Astrocyte of the spinal cord (primary cell): ENCODE results near the gene WFIKKN1.
"Not testable (repeated sequence)": the region's sequence is repeated elsewhere in the genome, so short reads cannot be mapped to it uniquely, and the experiment has no call there.

Source experiments
- DNase-seq: peaks from one replicate; pipeline ENCODE4 v3.0.0; 2011; ENCODE audit warnings: low read depth, low spot score
- H3K4me3 ChIP-seq: 2 replicates; pipeline ENCODE4 v1.5.1; 2011; ENCODE audit warnings: low read depth, mild to moderate bottlenecking, low read length, moderate library complexity
- in situ Hi-C: cut with HindIII; loops from 2 replicates; pipeline ENCODE4 v1.10.0; 2017; ENCODE audit warnings: low sequenced_read_pairs
- TF ChIP-seq, protein P1 (sequence below): IDR thresholded peaks from 2 replicates; pipeline ENCODE4 v1.5.1; 2012; ENCODE audit warnings: low read depth, mild to moderate bottlenecking, low read length, inconsistent platforms

The WFIKKN1 gene

DNA sequence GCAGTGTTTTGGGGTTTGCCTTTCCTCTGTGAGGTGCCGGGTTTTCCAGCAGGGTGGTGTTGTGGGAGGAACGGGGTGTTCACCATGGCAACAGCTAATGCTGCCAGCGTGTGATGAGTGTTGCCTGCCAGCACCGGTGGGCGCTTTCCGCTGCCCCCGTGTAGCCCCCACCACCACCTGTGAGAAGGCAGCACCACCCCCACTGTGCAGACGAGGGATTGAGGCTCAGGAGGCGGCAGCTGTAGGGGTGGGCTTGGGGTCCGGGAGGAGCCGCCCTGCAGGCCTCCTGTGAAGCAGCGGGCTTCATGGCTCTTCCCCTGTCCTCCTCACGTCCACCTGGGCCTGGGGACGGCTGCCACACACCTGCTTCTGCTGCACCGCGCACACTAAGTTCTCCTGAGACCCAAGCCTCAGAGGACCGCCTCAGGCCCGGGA is 35.7 kb upstream of the WFIKKN1 start:
- DNase-seq: no peak
- TF ChIP-seq, protein P1, sequence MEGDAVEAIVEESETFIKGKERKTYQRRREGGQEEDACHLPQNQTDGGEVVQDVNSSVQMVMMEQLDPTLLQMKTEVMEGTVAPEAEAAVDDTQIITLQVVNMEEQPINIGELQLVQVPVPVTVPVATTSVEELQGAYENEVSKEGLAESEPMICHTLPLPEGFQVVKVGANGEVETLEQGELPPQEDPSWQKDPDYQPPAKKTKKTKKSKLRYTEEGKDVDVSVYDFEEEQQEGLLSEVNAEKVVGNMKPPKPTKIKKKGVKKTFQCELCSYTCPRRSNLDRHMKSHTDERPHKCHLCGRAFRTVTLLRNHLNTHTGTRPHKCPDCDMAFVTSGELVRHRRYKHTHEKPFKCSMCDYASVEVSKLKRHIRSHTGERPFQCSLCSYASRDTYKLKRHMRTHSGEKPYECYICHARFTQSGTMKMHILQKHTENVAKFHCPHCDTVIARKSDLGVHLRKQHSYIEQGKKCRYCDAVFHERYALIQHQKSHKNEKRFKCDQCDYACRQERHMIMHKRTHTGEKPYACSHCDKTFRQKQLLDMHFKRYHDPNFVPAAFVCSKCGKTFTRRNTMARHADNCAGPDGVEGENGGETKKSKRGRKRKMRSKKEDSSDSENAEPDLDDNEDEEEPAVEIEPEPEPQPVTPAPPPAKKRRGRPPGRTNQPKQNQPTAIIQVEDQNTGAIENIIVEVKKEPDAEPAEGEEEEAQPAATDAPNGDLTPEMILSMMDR: no peak
- in situ Hi-C loops: no loop called here
- H3K4me3 ChIP-seq: no peak overlapping the region

DNA sequence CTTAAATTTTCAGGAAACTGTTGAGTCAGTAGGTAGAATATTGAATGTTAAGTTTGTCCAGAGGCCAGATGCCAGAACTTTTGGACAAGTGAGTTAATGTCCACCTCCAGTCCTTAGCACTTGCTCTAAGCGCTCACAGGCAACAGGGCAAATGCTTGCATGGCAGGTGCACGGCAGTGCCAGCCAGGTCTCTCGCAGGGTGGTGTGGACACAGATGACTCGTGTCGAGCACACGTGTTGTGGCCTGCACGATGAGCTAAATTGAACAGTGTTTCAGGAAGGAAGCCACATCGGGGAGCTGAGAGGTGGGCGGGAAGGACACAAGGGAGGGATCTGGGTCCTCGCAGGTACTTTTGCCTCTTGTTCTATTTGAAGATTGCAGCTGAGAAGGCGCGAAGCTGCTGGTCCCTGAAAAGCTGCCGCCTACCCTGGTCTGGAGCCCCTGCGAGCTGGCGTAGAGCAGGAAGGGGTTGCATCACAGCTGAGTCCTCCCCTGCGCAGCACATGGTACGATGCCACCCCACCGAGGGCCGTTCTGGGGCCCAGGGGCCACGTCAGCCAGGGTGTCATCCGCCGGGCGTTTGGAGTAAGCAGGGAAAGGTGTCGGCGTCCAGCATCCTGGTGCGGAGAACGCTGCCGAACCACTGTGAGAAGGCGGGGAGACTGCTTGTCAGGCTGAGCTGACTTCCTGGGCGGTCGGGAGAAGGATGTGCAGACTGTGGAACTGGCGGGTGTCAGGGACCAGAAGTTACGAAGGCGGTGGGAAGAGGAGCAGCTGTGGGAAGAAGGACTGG is 34.6 kb upstream of the WFIKKN1 start:
- TF ChIP-seq, protein P1: no peak
- DNase-seq: no peak
- in situ Hi-C loops: no loop called here
- no peak overlapping the region for H3K4me3 ChIP-seq

GRCh38 chr16:596736-597060 is 34.1 kb upstream of the WFIKKN1 start:
- in situ Hi-C loops: no loop called here
- DNase-seq: no peak
- no peak overlapping the region for H3K4me3 ChIP-seq
- TF ChIP-seq, protein P1: no peak

GRCh38 chr16:597655-598054 is 33.1 kb upstream of the WFIKKN1 start:
- DNase-seq, H3K4me3 ChIP-seq, in situ Hi-C loops: not testable (repeated sequence)

DNA sequence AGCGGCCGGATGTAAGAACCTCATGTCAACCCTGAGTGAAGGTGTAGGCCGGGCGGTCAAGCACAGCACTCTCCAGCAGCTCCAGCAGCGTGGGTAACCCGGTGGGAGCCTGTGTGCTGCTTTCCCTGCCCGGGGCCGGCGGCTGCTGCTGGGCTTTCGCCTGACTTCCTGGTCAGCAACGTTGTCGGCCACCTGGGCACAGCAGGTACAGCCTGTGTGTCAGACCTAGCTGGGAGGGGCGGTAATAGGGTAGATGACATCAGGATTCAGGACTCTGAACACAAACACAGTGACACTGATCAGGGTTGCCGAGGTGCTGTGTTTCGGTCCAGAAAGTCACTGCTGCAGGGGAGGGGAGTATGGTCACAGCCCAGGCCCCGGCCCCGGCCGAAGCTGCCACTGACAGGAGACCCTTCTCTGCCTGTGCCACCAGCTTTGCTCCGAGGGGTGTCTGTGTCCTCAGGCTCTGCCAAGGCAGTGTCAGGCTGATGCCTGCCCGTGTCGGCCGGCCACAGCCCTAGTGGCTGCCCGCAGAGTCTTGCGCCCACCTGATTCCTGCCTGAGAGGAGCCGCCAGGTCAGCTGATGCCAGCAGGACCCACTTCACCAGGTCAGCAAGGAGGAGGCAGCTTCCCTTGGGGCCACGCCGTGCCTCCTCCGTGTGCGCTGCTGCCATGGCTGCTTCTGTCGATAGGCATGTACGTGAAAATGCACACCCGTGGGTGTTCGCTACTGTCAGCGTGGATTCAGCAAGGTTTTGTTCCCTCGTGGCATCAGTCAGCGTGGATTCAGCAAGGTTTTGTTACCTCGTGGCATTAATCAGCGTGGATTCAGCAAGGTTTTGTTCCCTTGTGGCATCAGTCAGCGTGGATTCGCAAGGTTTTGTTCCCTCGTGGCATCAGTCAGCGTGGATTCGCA is 31.7 kb upstream of the WFIKKN1 start:
- H3K4me3 ChIP-seq: no peak overlapping the region
- TF ChIP-seq, protein P1: no peak
- no peak for DNase-seq
- in situ Hi-C loops: no loop called here

DNA sequence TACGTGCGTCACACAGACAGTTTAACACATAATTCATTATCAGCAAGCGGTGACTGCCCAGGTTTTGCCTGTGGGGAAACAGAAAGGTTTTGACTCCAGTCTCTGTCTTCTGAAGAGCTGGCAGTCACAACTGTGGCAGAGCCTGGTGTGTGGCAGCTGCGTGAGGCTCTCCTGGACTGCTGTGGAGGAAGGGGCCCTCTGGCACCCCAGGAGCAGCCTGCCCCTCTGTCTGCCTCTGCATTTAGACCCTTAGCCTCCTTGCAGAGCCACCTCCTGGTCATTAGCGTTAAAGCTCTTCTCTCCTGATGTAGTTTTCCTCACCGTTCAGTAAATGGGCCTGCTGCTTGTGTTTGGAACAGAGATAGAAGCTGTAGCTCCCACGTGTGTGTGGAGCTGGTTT is 30.0 kb upstream of the WFIKKN1 start:
- TF ChIP-seq, protein P1: peak; percentile 27
- H3K4me3 ChIP-seq: no peak overlapping the region
- DNase-seq: no peak
- in situ Hi-C loops: no loop called here

DNA sequence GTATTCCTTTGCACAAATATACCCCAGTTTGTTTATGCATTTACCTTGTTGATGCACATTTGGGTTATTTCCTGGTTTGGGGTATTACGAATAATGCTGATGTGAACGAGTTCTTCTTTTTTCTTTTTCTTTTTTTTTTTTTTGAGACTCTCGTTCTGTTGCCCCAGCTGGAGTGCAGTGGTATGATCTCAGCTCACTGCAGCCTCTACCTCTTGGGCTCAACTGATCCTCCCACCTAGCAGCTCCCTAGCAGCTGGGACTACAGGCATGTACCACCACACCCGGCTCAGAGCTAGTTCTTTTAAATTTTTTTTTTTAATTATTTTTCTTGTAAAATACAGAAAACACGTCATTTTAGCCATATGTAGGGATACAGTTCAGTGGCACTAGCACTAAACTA is 26.9 kb upstream of the WFIKKN1 start:
- TF ChIP-seq, protein P1: no peak
- H3K4me3 ChIP-seq: no peak overlapping the region
- in situ Hi-C loops: no loop called here
- DNase-seq: no peak
